Trophoblast cell (in vitro differentiated cells and primary cell): Measurements from ENCODE around the gene ARHGEF37.

ENCODE experiments used
- DNase-seq, 2 donors: peaks; one replicate each; pipeline ENCODE4 v3.0.0-alpha.2; 2016
- H2AFZ ChIP-seq: 2 replicates; pipeline ENCODE4 v1.6.1; 2013; ENCODE audit warnings: low read length, moderate library complexity, mild to moderate bottlenecking; ENCODE audit not compliant: insufficient read depth, poor library complexity
- H2AK5ac ChIP-seq: 2 replicates; pipeline ENCODE4 v1.6.1; 2013; ENCODE audit warnings: mild to moderate bottlenecking, low read length
- H2BK120ac ChIP-seq: 2 replicates; pipeline ENCODE4 v1.6.1; 2013; ENCODE audit warnings: low read length, mild to moderate bottlenecking, moderate library complexity; ENCODE audit not compliant: insufficient read depth, poor library complexity
- H2BK12ac ChIP-seq: 2 replicates; pipeline ENCODE4 v1.6.1; 2013; ENCODE audit warnings: mild to moderate bottlenecking, low read length, moderate library complexity
- H2BK5ac ChIP-seq: 2 replicates; pipeline ENCODE4 v1.6.1; 2013; ENCODE audit warnings: low read length, low read depth, moderate library complexity, mild to moderate bottlenecking; ENCODE audit not compliant: poor library complexity
- H3K14ac ChIP-seq: 2 replicates; pipeline ENCODE4 v1.6.1; 2013; ENCODE audit warnings: mild to moderate bottlenecking, low read length
- H3K18ac ChIP-seq: 2 replicates; pipeline ENCODE4 v1.6.1; 2013; ENCODE audit warnings: mild to moderate bottlenecking, low read length
- H3K23ac ChIP-seq: 2 replicates; pipeline ENCODE4 v1.6.1; 2013; ENCODE audit warnings: low read length
- H3K27ac ChIP-seq: 2 replicates; pipeline ENCODE4 v1.5.1; 2013; ENCODE audit warnings: low read depth, mild to moderate bottlenecking, inconsistent platforms, low read length, moderate library complexity
- H3K27me3 ChIP-seq: 2 replicates; pipeline ENCODE4 v1.6.1; 2013; ENCODE audit warnings: inconsistent platforms, mild to moderate bottlenecking, low read length, moderate library complexity; ENCODE audit not compliant: insufficient read depth
- H3K36me3 ChIP-seq, 2 experiments: 1 replicate in 1 of 2; 2 replicates in 1 of 2; pipeline ENCODE4 v1.6.1; 2013; ENCODE audit warnings: low read length in 2 of 2, mild to moderate bottlenecking in 2 of 2, moderate library complexity in 1 of 2; ENCODE audit not compliant: insufficient read depth in 2 of 2, control insufficient read depth in 1 of 2
- H3K4ac ChIP-seq: 2 replicates; pipeline ENCODE4 v1.6.1; 2013; ENCODE audit warnings: low read depth, mild to moderate bottlenecking, low read length, moderate library complexity
- H3K4me1 ChIP-seq, 2 experiments: 1 replicate in 1 of 2; 2 replicates in 1 of 2; pipeline ENCODE4 v1.6.1; 2013; ENCODE audit warnings: low read length in 2 of 2, mild to moderate bottlenecking in 2 of 2, moderate library complexity in 1 of 2; ENCODE audit not compliant: insufficient read depth in 2 of 2, control insufficient read depth in 1 of 2
- H3K4me2 ChIP-seq: 2 replicates; pipeline ENCODE4 v1.6.1; 2013; ENCODE audit warnings: inconsistent platforms, mild to moderate bottlenecking, low read length, moderate library complexity
- H3K4me3 ChIP-seq: 2 replicates; pipeline ENCODE4 v1.5.1; 2013; ENCODE audit warnings: mild to moderate bottlenecking, low read depth, low read length, inconsistent platforms
- H3K79me1 ChIP-seq: one replicate; pipeline ENCODE4 v1.6.1; 2013; ENCODE audit warnings: low read length
- H3K79me2 ChIP-seq: 2 replicates; pipeline ENCODE4 v1.6.1; 2013; ENCODE audit warnings: low read length, mild to moderate bottlenecking; ENCODE audit not compliant: control insufficient read depth, insufficient read depth, poor library complexity
- H3K9ac ChIP-seq: 2 replicates; pipeline ENCODE4 v1.6.1; 2013; ENCODE audit warnings: mild to moderate bottlenecking, low read length
- H3K9me3 ChIP-seq: 2 replicates; pipeline ENCODE4 v1.6.1; 2013; ENCODE audit warnings: low read depth, mild to moderate bottlenecking, control low read depth, inconsistent platforms, low read length; ENCODE audit not compliant: insufficient read depth
- H4K12ac ChIP-seq: 2 replicates; pipeline ENCODE4 v1.6.1; 2013; ENCODE audit warnings: low read depth, mild to moderate bottlenecking, low read length, moderate library complexity
- H4K8ac ChIP-seq: 2 replicates; pipeline ENCODE4 v1.6.1; 2013; ENCODE audit warnings: low read depth, mild to moderate bottlenecking, low read length, moderate library complexity
- H4K91ac ChIP-seq: one replicate; pipeline ENCODE4 v1.6.1; 2013; ENCODE audit warnings: low read depth, mild to moderate bottlenecking, low read length, moderate library complexity
- WGBS: extraction: QIAGEN DNeasy Blood & Tissue Kit; methylation state at CpG from one replicate; pipeline ENCODE4 v1.1.7; 2013; ENCODE audit warnings: missing lambda C conversion rate; ENCODE audit not compliant: insufficient read length, insufficient coverage; ENCODE audit errors: extremely low coverage; 5-methylcytosine and 5-hydroxymethylcytosine counted together

Gene ARHGEF37

GRCh38 chr5:149583394-149583793 is 2.1 kb downstream of the ARHGEF37 start:
- no peak overlapping the region for H3K14ac ChIP-seq
- H3K4ac ChIP-seq = no peak overlapping the region
- no peak overlapping the region for H3K18ac ChIP-seq
- H3K9me3 ChIP-seq = no peaks in the 10 kb centered on the region
- H4K12ac ChIP-seq = no peak overlapping the region
- H3K4me1 ChIP-seq = peaks cover 12 to 17% of the 10 kb centered on the region in 2 experiments
- no peak overlapping the region for H2BK5ac ChIP-seq
- no peak overlapping the region for H3K23ac ChIP-seq
- no peaks in the 10 kb centered on the region for H3K36me3 ChIP-seq
- no peak overlapping the region for H3K27ac ChIP-seq
- no peak overlapping the region for H3K9ac ChIP-seq
- H4K8ac ChIP-seq = no peak overlapping the region
- H3K27me3 ChIP-seq = peaks cover 2% of the 10 kb centered on the region
- H2AFZ ChIP-seq = peak overlapping the region; percentile 45
- H2BK12ac ChIP-seq = no peak overlapping the region
- H3K4me2 ChIP-seq = no peak overlapping the region
- H3K4me3 ChIP-seq = no peak overlapping the region
- no CpG with 5 or more reads among the region's 1 CpG for WGBS
- H2BK120ac ChIP-seq = peak overlapping the region; percentile 49
- no peak overlapping the region for H2AK5ac ChIP-seq
- H4K91ac ChIP-seq = no peak overlapping the region
- H3K79me2 ChIP-seq = no peaks in the 10 kb centered on the region
- no peak for DNase-seq
- H3K79me1 ChIP-seq = peaks cover 12% of the 10 kb centered on the region

GRCh38 chr5:149584121-149584520 is 2.8 kb downstream of the ARHGEF37 start:
- Histone ChIP-seq H3K4ac (no peak overlapping the region), H4K91ac (no peak overlapping the region), H3K36me3 (no peaks in the 10 kb centered on the region), H3K9me3 (no peaks in the 10 kb centered on the region), H3K4me2 (no peak overlapping the region), H4K8ac (no peak overlapping the region), H3K4me1 (peaks cover 12 to 17% of the 10 kb centered on the region in 2 experiments), H2BK5ac (no peak overlapping the region), H2AFZ (no peak overlapping the region), H4K12ac (no peak overlapping the region), H3K4me3 (no peak overlapping the region), H2AK5ac (no peak overlapping the region), H3K18ac (no peak overlapping the region), H3K79me2 (no peaks in the 10 kb centered on the region), H3K14ac (no peak overlapping the region), H2BK120ac (no peak overlapping the region), H3K27me3 (peaks cover 2% of the 10 kb centered on the region), H3K79me1 (peaks cover 15% of the 10 kb centered on the region), H2BK12ac (no peak overlapping the region), H3K23ac (no peak overlapping the region), H3K9ac (no peak overlapping the region), H3K27ac (no peak overlapping the region)
- WGBS = no CpG with 5 or more reads among the region's 2 CpGs
- no peak for DNase-seq

DNA sequence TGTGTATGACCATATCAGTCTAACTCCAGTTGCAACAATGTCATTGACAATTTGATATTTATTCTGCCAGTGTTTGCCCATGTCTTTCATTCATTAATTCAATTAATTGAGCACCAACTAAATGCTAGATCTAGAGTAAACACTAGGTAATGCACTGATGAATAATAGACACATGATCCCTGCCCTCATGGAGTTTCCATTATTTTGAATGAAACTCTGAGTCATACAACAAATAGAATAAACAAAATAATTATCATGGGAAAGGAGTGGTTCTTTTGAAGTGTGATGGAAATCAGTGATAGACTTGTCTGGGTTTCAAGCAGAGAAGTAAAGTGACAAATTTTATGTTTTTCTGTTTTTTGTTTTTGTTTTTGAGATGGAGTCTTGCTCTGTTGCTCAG is 4.6 kb downstream of the ARHGEF37 start:
- H3K27me3 ChIP-seq = no peaks in the 10 kb centered on the region
- no peak overlapping the region for H2BK120ac ChIP-seq
- H3K9ac ChIP-seq = no peak overlapping the region

GRCh38 chr5:149586708-149587318 is 5.5 kb downstream of the ARHGEF37 start:
- H2AFZ ChIP-seq = no peak overlapping the region
- no peak overlapping the region for H3K23ac ChIP-seq
- H3K4ac ChIP-seq = no peak overlapping the region
- no peak overlapping the region for H3K4me3 ChIP-seq
- no peak overlapping the region for H2BK5ac ChIP-seq
- H3K9ac ChIP-seq = no peak overlapping the region
- no peak overlapping the region for H4K12ac ChIP-seq
- H3K4me1 ChIP-seq = peaks cover 3 to 6% of the 10 kb centered on the region in 2 experiments
- peaks cover 6% of the 10 kb centered on the region for H3K79me1 ChIP-seq
- H3K4me2 ChIP-seq = no peak overlapping the region
- peak overlapping the region; percentile 16 for H3K27ac ChIP-seq
- no peaks in the 10 kb centered on the region for H3K9me3 ChIP-seq
- H3K36me3 ChIP-seq = no peaks in the 10 kb centered on the region
- no peak overlapping the region for H4K8ac ChIP-seq
- H4K91ac ChIP-seq = no peak overlapping the region
- no peaks in the 10 kb centered on the region for H3K79me2 ChIP-seq
- no CpG with 5 or more reads among the region's 1 CpG for WGBS
- H3K18ac ChIP-seq = no peak overlapping the region
- H2AK5ac ChIP-seq = no peak overlapping the region
- H2BK12ac ChIP-seq = no peak overlapping the region
- H3K14ac ChIP-seq = no peak overlapping the region
- DNase-seq = peak; percentile 61 to 89
- no peak overlapping the region for H2BK120ac ChIP-seq
- H3K27me3 ChIP-seq = no peaks in the 10 kb centered on the region

More for the DNA sequence above, 4.6 kb downstream of the ARHGEF37 start:
- Histone ChIP-seq H3K4me1 (peaks cover 10 to 14% of the 10 kb centered on the region in 2 experiments), H2AFZ (no peak overlapping the region), H3K79me2 (no peaks in the 10 kb centered on the region), H4K91ac (peak overlapping the region; percentile 11), H3K4ac (no peak overlapping the region), H3K4me3 (no peak overlapping the region), H3K79me1 (peaks cover 13% of the 10 kb centered on the region), H3K4me2 (no peak overlapping the region), H2BK12ac (peak overlapping the region; percentile 32), H4K8ac (no peak overlapping the region), H3K23ac (no peak overlapping the region), H3K36me3 (no peaks in the 10 kb centered on the region), H3K14ac (no peak overlapping the region), H4K12ac (no peak overlapping the region), H3K27ac (peak overlapping the region; percentile 16), H2BK5ac (no peak overlapping the region), H2AK5ac (no peak overlapping the region), H3K9me3 (no peaks in the 10 kb centered on the region), H3K18ac (no peak overlapping the region)
- no peak for DNase-seq
